ENCODE measurements around the gene LDAH. TPM values are rescaled to one million over a fixed set of nuclear protein-coding genes. Genes with fewer than 3 reads are reported as not detected.

The LDAH gene
- total RNA-seq, 1 donor from 2014 or later = 15.6 TPM

- H3K4me1 ChIP-seq = peaks cover 22 to 38% of the 10 kb centered on the region in 2 donors
- no peaks in the 10 kb centered on the region for H3K27me3 ChIP-seq
- H3K9me3 ChIP-seq = no peaks in the 10 kb centered on the region
- H3K27ac ChIP-seq = peak overlapping the region; percentile 26 to 34
- TF ChIP-seq CTCF (IDR thresholded peaks at IDR 0.05) = no peak
- H3K4me3 ChIP-seq = no peak overlapping the region
- H3K36me3 ChIP-seq = peaks cover 28 to 38% of the 10 kb centered on the region in 2 donors
- intact Hi-C loops (cut with DNase I) = loop anchor here (10.0 kb wide), 1 partner anchor 591 kb away; the partner anchor contains the start of gene LAPTM4A
- DNase-seq (ENCODE audit: low spot score in 2 of 2) = no peak
Observed at GRCh38 chr2:20645761-20646160, 177.1 kb downstream of the LDAH start.

- Histone ChIP-seq H3K9me3 (no peaks in the 10 kb centered on the region), H3K36me3 (peaks cover 28 to 42% of the 10 kb centered on the region in 2 donors), H3K27me3 (no peaks in the 10 kb centered on the region), H3K4me1 (peaks cover 25 to 43% of the 10 kb centered on the region in 2 donors), H3K27ac (peak overlapping the region; percentile 26 to 34), H3K4me3 (no peak overlapping the region)
- no peak for DNase-seq (ENCODE audit: low spot score in 2 of 2)
- intact Hi-C loops (cut with DNase I) = loop anchor here (10.0 kb wide), 1 partner anchor 590 kb away; the partner anchor contains the start of gene LAPTM4A
- TF ChIP-seq CTCF (IDR thresholded peaks at IDR 0.05) = no peak
Observed at GRCh38 chr2:20645301-20645701, 177.6 kb downstream of the LDAH start.

GRCh38 chr2:20643826-20644225 is 179.1 kb downstream of the LDAH start:
- Histone ChIP-seq H3K27me3 (no peaks in the 10 kb centered on the region), H3K4me3 (no peak overlapping the region), H3K36me3 (peaks cover 28 to 53% of the 10 kb centered on the region in 2 donors), H3K9me3 (no peaks in the 10 kb centered on the region), H3K27ac (peak overlapping the region; percentile 95 to 99), H3K4me1 (peaks cover 18 to 45% of the 10 kb centered on the region in 2 donors)
- no peak for TF ChIP-seq CTCF (IDR thresholded peaks at IDR 0.05)
- intact Hi-C loops (cut with DNase I) = loop anchor here (2.0 to 10.0 kb wide), 4 partner anchors 247 to 589 kb away; partner anchors contain the start of gene LAPTM4A
- no peak for DNase-seq (ENCODE audit: low spot score in 2 of 2)

- H3K4me3 ChIP-seq = no peak overlapping the region
- no peak for DNase-seq (ENCODE audit: low spot score in 2 of 2)
- no peaks in the 10 kb centered on the region for H3K9me3 ChIP-seq
- H3K27me3 ChIP-seq = no peaks in the 10 kb centered on the region
- intact Hi-C loops (cut with DNase I) = loop anchor here (2.0 to 10.0 kb wide), 4 partner anchors 246 to 588 kb away; partner anchors contain the start of gene LAPTM4A
- TF ChIP-seq CTCF (IDR thresholded peaks at IDR 0.05) = no peak
- H3K36me3 ChIP-seq = peaks cover 28 to 53% of the 10 kb centered on the region in 2 donors
- peaks cover 14 to 45% of the 10 kb centered on the region in 2 donors for H3K4me1 ChIP-seq
- H3K27ac ChIP-seq = peak overlapping the region; percentile 95 to 99
Observed at GRCh38 chr2:20643060-20643459, 179.8 kb downstream of the LDAH start.

GRCh38 chr2:20642055-20642971 is 180.6 kb downstream of the LDAH start:
- Histone ChIP-seq H3K27me3 (no peaks in the 10 kb centered on the region), H3K4me1 (peaks cover 21 to 49% of the 10 kb centered on the region in 2 donors), H3K9me3 (no peaks in the 10 kb centered on the region), H3K36me3 (peaks cover 32 to 53% of the 10 kb centered on the region in 2 donors), H3K27ac (peak overlapping the region; percentile 95 to 99), H3K4me3 (peak overlapping the region in 1 of 2 donors; percentile 37)
- intact Hi-C loops (cut with DNase I) = loop anchor here (2.0 to 10.0 kb wide), 4 partner anchors 246 to 588 kb away; partner anchors contain the start of gene LAPTM4A
- TF ChIP-seq CTCF (IDR thresholded peaks at IDR 0.05) = peak; percentile 95 to 99 (median 96)
- DNase-seq (ENCODE audit: low spot score in 2 of 2) = peak in 1 of 2 donors; percentile 93
